HepG2 (cell line): Measurements from ENCODE around the gene CRADD. TPM values are rescaled to one million over a fixed set of nuclear protein-coding genes. Genes with fewer than 3 reads are reported as not detected.

Experiments
- ATAC-seq: fragments of 200-7000 bp; cut with Tn5 transposase; 3 replicates; pipeline ENCODE4 v1.9.1; 2020; ENCODE audit warnings: mild to moderate bottlenecking, moderate library complexity
- BruUV-seq: library from RNA; stranded (reverse); fragments of 400-500 nt; replicated peaks from 2 replicates; lab custom pipeline; 2021; lab: Mats Ljungman, UMichigan
- CTCF ChIA-PET: fragments of 300-600 bp; formaldehyde crosslinking; extraction: SDS; loops from one replicate; lab custom pipeline; 2021; ENCODE audit warnings: low total read pairs, inconsistent platforms, low intra/inter-chr PET ratio; lab: Yijun Ruan, JAX
- POLR2A ChIA-PET: fragments of 350-600 bp; sonication (Branson Sonifier 250); formaldehyde crosslinking; loops from one replicate; lab custom pipeline; 2020; ENCODE audit warnings: antibody characterized with exemption, inconsistent platforms; lab: Yijun Ruan, JAX
- DNase-seq: peaks from one replicate; pipeline ENCODE4 v3.0.0-alpha.2; 2015; ENCODE audit warnings: low spot score
- FAIRE-seq: peaks from 3 replicates; lab custom pipeline; 2011; peaks lifted over from hg19 to GRCh38; lab: Jason Lieb, UNC
- H2AFZ ChIP-seq: one replicate; pipeline ENCODE4 v1.6.1; 2011; ENCODE audit warnings: low read length, inconsistent platforms
- H3K27ac ChIP-seq: fragments of 300-600 bp; 3 replicates; pipeline ENCODE4 v1.8.0; 2011; ENCODE audit warnings: mixed run types, mild to moderate bottlenecking, mixed read lengths, low read length, inconsistent platforms; ENCODE audit not compliant: insufficient read depth; ENCODE audit errors: extremely low read length
- H3K27me3 ChIP-seq, 2 experiments: fragments of 200-600 bp in 1 of 2; 2 replicates in 1 of 2; 3 replicates in 1 of 2; pipeline versions ENCODE4 v1.6.0 to v1.8.0; 2011; ENCODE audit warnings: low read length in 2 of 2, mild to moderate bottlenecking in 2 of 2, moderate library complexity in 2 of 2, inconsistent platforms in 1 of 2; ENCODE audit not compliant: insufficient read depth in 2 of 2, control insufficient read depth in 1 of 2
- H3K36me3 ChIP-seq, 2 experiments: fragments of 200-600 bp in 1 of 2; replicated peaks in 1 of 2; 2 replicates in 1 of 2; 3 replicates in 1 of 2; pipeline versions ENCODE4 v1.5.1 to v1.8.0; 2011; ENCODE audit warnings: low read length in 2 of 2, inconsistent platforms in 1 of 2; ENCODE audit not compliant: insufficient read depth in 2 of 2, control insufficient read depth in 1 of 2
- H3K4me1 ChIP-seq: 2 replicates; pipeline ENCODE4 v1.5.1; 2012; ENCODE audit warnings: low read length, inconsistent platforms; ENCODE audit not compliant: insufficient read depth
- H3K4me2 ChIP-seq: 2 replicates; pipeline ENCODE4 v1.6.0; 2011; ENCODE audit warnings: low read depth, low read length, inconsistent platforms
- H3K4me3 ChIP-seq, 3 experiments: fragments of 200-600 bp in 1 of 3; sonication (generic), shearing (Covaris generic) in 1 of 3; replicated peaks in 1 of 3; 2 replicates each; pipeline ENCODE4 v1.5.1; 2011 to 2016; ENCODE audit warnings: low read length in 3 of 3, inconsistent platforms in 2 of 3, low read depth in 2 of 3, mild to moderate bottlenecking in 2 of 3, control low read depth in 1 of 3, mixed read lengths in 1 of 3; ENCODE audit not compliant: insufficient read depth in 1 of 3
- H3K79me2 ChIP-seq: one replicate; pipeline ENCODE4 v1.6.1; 2011; ENCODE audit warnings: low read length, inconsistent platforms; ENCODE audit not compliant: insufficient read depth
- H3K9ac ChIP-seq: 2 replicates; pipeline ENCODE4 v1.6.0; 2011; ENCODE audit warnings: mild to moderate bottlenecking, low read depth, low read length, inconsistent platforms; ENCODE audit not compliant: insufficient read depth
- H3K9me3 ChIP-seq: 2 replicates; pipeline ENCODE4 v1.5.1; 2012; ENCODE audit warnings: mild to moderate bottlenecking, low read length
- H4K20me1 ChIP-seq: 2 replicates; pipeline ENCODE4 v1.6.0; 2011; ENCODE audit warnings: inconsistent platforms, mild to moderate bottlenecking, low read length, moderate library complexity; ENCODE audit not compliant: insufficient read depth
- HDAC6 ChIP-seq: fragments of 200-600 bp; sonication (generic); IDR thresholded peaks from 2 replicates; pipeline ENCODE4 v1.7.0; 2017; ENCODE audit warnings: mild to moderate bottlenecking, antibody characterized with exemption, low read length, low read depth
- HNRNPLL ChIP-seq: fragments of 200-400 bp; formaldehyde crosslinking; IDR thresholded peaks from 2 replicates; pipeline ENCODE4 v1.6.1; 2017; ENCODE audit warnings: mild to moderate bottlenecking, low read depth, low read length; ENCODE audit not compliant: poor library complexity, severe bottlenecking
- ZNF580 ChIP-seq: IDR thresholded peaks from 2 replicates; pipeline ENCODE4 v1.6.1; 2016; ENCODE audit warnings: low read depth, borderline replicate concordance
- WGBS: methylation state at CpG from one replicate; pipeline ENCODE4 v1.1.6; 2017; ENCODE audit warnings: low lambda C conversion rate; 5-methylcytosine and 5-hydroxymethylcytosine counted together
- in situ Hi-C: cut with HindIII; loops from 2 replicates; pipeline ENCODE4 v1.10.0; 2017; ENCODE audit warnings: low pct_unique_long_range_greater_than_20kb; ENCODE audit not compliant: extremely low pct_ligation_motif_present
- intact Hi-C: fragments of 100-400 bp; cut with micrococcal nuclease; formaldehyde crosslinking; loops from one replicate; pipeline ENCODE4 v1.10.0; 2022; ENCODE audit not compliant: unreplicated experiment
- polyA plus RNA-seq, 8 experiments: library from polyadenylated mRNA; depleted of rRNA in 3 of 8; stranded (reverse) in 7 of 8; unstranded in 1 of 8; fragments of >200 nt; fragmentation: Illumina TruSeq in 4 of 8; extraction: Trizol in 4 of 8; gene quantifications; 2 replicates each; pipeline versions ENCODE4 v1.2.1 to v1.2.3, GENCODE V29; 2011 to 2016; ENCODE audit warnings: low read depth in 4 of 8, missing spikeins in 1 of 8, mixed read lengths in 1 of 8; ENCODE audit not compliant: insufficient read depth in 1 of 8
- total RNA-seq, 5 experiments: library from RNA; depleted of rRNA; stranded (reverse); fragments of >200 nt; fragmentation: Illumina TruSeq; extraction: Trizol; gene quantifications; 2 replicates each; pipeline ENCODE4 v1.2.3, GENCODE V29; 2016; ENCODE audit warnings: low read depth in 1 of 5
- TF ChIP-seq, protein P1 (sequence below): sonication (generic); formaldehyde crosslinking; IDR thresholded peaks from 2 replicates; pipeline ENCODE4 v1.4.0; 2020; ENCODE audit warnings: missing genetic modification reagents, borderline replicate concordance

Gene CRADD
- total and polyA plus RNA-seq, 2 of the 13 experiments (the other 11 are each of a cell fraction or from before 2014, with no cell fraction given) = 12.4 to 18.8 TPM

DNA sequence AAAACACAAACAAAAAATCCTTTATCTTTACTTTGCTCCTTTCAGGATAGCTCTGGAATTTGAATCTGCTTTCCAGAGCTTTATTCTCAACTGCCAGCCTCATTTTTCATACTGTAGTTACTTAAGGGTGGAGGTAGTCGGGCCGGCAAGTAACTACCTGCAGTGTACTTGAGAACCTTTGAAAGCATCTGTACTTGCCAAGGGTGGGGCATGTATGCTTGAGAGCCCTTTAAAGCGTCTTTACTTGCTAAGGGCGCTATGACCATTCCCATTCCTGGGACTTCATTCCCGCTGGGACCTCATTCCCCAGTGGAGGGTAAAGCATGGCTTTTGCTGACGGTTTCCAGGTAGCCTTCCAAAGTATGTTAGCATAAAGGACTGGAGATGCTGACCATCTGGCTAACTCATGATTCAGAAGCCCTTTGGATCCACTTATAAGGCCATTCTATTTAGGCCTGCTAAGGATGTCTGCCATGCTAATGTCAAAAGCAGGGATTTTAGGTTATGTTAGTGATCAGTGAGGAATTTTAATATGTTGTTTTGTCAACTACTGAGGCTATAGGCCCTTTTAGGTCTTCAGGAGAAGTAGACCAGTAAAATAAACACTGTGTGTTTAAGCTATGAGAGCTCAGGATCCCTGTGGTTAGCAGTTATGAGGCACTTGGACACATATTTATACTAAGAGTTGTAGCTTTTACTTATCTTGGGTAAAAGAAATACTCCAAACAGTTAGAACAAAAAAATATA, 74.9 kb downstream of the CRADD start:
- WGBS = 96% methylated on average over 6 of the region's 6 CpGs
- H3K4me3 ChIP-seq = no peak overlapping the region
- no peaks in the 10 kb centered on the region for H3K36me3 ChIP-seq
- H3K27me3 ChIP-seq = no peaks in the 10 kb centered on the region
- intact Hi-C loops (no loop called here), in situ Hi-C loops (no loop called here)
- no peaks in the 10 kb centered on the region for H3K79me2 ChIP-seq
- H3K4me1 ChIP-seq = peaks cover 17% of the 10 kb centered on the region
- FAIRE-seq (no peak), ATAC-seq (no peak), DNase-seq (no peak)
- no peak overlapping the region for H3K27ac ChIP-seq
- no peak overlapping the region for H3K9ac ChIP-seq
- ChIA-PET POLR2A (no interaction called here), CTCF (no interaction called here)
- no peak overlapping the region for H3K4me2 ChIP-seq
- no peak for TF ChIP-seq ZNF580 (CRISPR knock-in tag)
- TF ChIP-seq, protein P1, sequence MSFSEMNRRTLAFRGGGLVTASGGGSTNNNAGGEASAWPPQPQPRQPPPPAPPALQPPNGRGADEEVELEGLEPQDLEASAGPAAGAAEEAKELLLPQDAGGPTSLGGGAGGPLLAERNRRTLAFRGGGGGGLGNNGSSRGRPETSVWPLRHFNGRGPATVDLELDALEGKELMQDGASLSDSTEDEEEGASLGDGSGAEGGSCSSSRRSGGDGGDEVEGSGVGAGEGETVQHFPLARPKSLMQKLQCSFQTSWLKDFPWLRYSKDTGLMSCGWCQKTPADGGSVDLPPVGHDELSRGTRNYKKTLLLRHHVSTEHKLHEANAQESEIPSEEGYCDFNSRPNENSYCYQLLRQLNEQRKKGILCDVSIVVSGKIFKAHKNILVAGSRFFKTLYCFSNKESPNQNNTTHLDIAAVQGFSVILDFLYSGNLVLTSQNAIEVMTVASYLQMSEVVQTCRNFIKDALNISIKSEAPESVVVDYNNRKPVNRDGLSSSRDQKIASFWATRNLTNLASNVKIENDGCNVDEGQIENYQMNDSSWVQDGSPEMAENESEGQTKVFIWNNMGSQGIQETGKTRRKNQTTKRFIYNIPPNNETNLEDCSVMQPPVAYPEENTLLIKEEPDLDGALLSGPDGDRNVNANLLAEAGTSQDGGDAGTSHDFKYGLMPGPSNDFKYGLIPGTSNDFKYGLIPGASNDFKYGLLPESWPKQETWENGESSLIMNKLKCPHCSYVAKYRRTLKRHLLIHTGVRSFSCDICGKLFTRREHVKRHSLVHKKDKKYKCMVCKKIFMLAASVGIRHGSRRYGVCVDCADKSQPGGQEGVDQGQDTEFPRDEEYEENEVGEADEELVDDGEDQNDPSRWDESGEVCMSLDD = no peak
- TF ChIP-seq HDAC6 = no peak
- TF ChIP-seq HNRNPLL = no peak
- peaks cover 8% of the 10 kb centered on the region; the same call in 1 of the 2 replicates for H3K9me3 ChIP-seq
- BruUV-seq = no TSS peak
- no peak overlapping the region for H2AFZ ChIP-seq
- H4K20me1 ChIP-seq = no peaks in the 10 kb centered on the region
